SK-N-MC (cell line): ENCODE measurements around the gene MALAT1.
"Not testable (repeated sequence)": the region's sequence is repeated elsewhere in the genome, so short reads cannot be mapped to it uniquely, and the experiment has no call there.

ENCODE experiments used
- EZH2 ChIP-seq: fragments of 200-600 bp; sonication (generic); IDR thresholded peaks from one replicate; pipeline ENCODE4 v1.6.1; 2017; ENCODE audit warnings: antibody characterized with exemption
- POLR2AphosphoS5 ChIP-seq: IDR thresholded peaks from 2 replicates; pipeline ENCODE4 v1.6.1; 2012; ENCODE audit warnings: mild to moderate bottlenecking, low read depth, low read length, borderline replicate concordance

DNA sequence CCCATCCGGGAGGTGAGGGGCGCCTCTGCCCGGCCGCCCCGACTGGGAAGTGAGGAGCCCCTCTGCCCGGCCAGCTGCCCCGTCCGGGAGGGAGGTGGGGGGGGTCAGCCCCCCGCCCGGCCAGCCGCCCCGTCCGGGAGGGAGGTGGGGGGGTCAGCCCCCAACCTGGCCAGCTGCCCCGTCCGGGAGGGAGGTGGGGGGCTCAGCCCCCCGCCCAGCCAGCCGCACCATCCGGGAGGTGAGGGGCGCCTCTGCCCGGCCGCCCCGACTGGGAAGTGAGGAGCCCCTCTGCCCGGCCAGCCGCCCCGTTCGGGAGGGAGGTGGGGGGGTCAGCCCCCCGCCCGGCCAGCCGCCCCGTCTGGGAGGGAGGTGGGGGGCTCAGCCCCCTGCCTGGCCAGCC, 47.5 kb upstream of the MALAT1 start:
- not testable (repeated sequence) for TF ChIP-seq EZH2, POLR2AphosphoS5
